Measurements from ENCODE around the gene NARS2. TPM values are rescaled to one million over a fixed set of nuclear protein-coding genes. Genes with fewer than 3 reads are reported as not detected.
"Not testable (repeated sequence)": the region's sequence is repeated elsewhere in the genome, so short reads cannot be mapped to it uniquely, and the experiment has no call there.

NARS2 gene
- total RNA-seq, 1 experiment from 2014 or later = 46.7 TPM

- intact Hi-C loops (cut with micrococcal nuclease; ENCODE audit: unreplicated experiment) = no loop called here
- no peak overlapping the region for H3K4me3 ChIP-seq (ENCODE audit: low read depth, low read length, poor library complexity, severe bottlenecking)
- ChIA-PET POLR2A (ENCODE audit: low non-redundant PET) (no interaction called here), CTCF (no interaction called here)
- H3K27ac ChIP-seq (ENCODE audit: low read depth, low read length, poor library complexity, severe bottlenecking) = no peak overlapping the region
- no peaks in the 10 kb centered on the region for H3K36me3 ChIP-seq (ENCODE audit: insufficient read depth, low read length, poor library complexity, severe bottlenecking)
- no peaks in the 10 kb centered on the region for H3K27me3 ChIP-seq (replicated peaks; ENCODE audit: insufficient read depth, low read depth, low read length, poor library complexity)
- TF ChIP-seq EZH2 (IDR thresholded peaks at IDR 0.05; ENCODE audit: borderline replicate concordance, low read depth, low read length, poor library complexity, severe bottlenecking) = no peak
- TF ChIP-seq CTCF (conservative IDR thresholded peaks at IDR 0.05; ENCODE audit: low read depth, low read length) = no peak
- H3K9me3 ChIP-seq (ENCODE audit: low read depth, low read length, poor library complexity, severe bottlenecking) = no peaks in the 10 kb centered on the region
- BruUV-seq (replicated peaks) = no TSS peak
- no peaks in the 10 kb centered on the region for H3K4me1 ChIP-seq (ENCODE audit: insufficient read depth, low read length, poor library complexity, severe bottlenecking)
- DNase-seq (ENCODE audit: low spot score) = no peak
These were observed 54.4 kb downstream of the NARS2 start for GRCh38 chr11:78520230-78520629.

- Histone ChIP-seq H3K9me3 (ENCODE audit: low read depth, low read length, poor library complexity, severe bottlenecking) (no peaks in the 10 kb centered on the region), H3K27me3 (replicated peaks; ENCODE audit: insufficient read depth, low read depth, low read length, poor library complexity) (no peaks in the 10 kb centered on the region), H3K27ac (ENCODE audit: low read depth, low read length, poor library complexity, severe bottlenecking) (no peak overlapping the region), H3K4me3 (ENCODE audit: low read depth, low read length, poor library complexity, severe bottlenecking) (no peak overlapping the region), H3K4me1 (ENCODE audit: insufficient read depth, low read length, poor library complexity, severe bottlenecking) (no peaks in the 10 kb centered on the region), H3K36me3 (ENCODE audit: insufficient read depth, low read length, poor library complexity, severe bottlenecking) (no peaks in the 10 kb centered on the region)
- TF ChIP-seq CTCF (conservative IDR thresholded peaks at IDR 0.05; ENCODE audit: low read depth, low read length) (no peak), EZH2 (IDR thresholded peaks at IDR 0.05; ENCODE audit: borderline replicate concordance, low read depth, low read length, poor library complexity, severe bottlenecking) (no peak)
- DNase-seq (ENCODE audit: low spot score) = no peak
- ChIA-PET CTCF (interaction anchor here (1.0 kb wide), 1 partner anchor 84 kb away, joined by 3 read pairs; no protein-coding TSS in a partner anchor), POLR2A (ENCODE audit: low non-redundant PET) (no interaction called here)
- BruUV-seq (replicated peaks) = no TSS peak
- intact Hi-C loops (cut with micrococcal nuclease; ENCODE audit: unreplicated experiment) = no loop called here
These were observed 58.4 kb downstream of the NARS2 start for GRCh38 chr11:78516281-78516680.

- no peak overlapping the region for H3K27ac ChIP-seq (ENCODE audit: low read depth, low read length, poor library complexity, severe bottlenecking)
- no peaks in the 10 kb centered on the region for H3K4me1 ChIP-seq (ENCODE audit: insufficient read depth, low read length, poor library complexity, severe bottlenecking)
- H3K27me3 ChIP-seq (replicated peaks; ENCODE audit: insufficient read depth, low read depth, low read length, poor library complexity) = no peaks in the 10 kb centered on the region
- TF ChIP-seq CTCF (conservative IDR thresholded peaks at IDR 0.05; ENCODE audit: low read depth, low read length) (no peak), EZH2 (IDR thresholded peaks at IDR 0.05; ENCODE audit: borderline replicate concordance, low read depth, low read length, poor library complexity, severe bottlenecking) (no peak)
- ChIA-PET POLR2A (ENCODE audit: low non-redundant PET) (no interaction called here), CTCF (no interaction called here)
- H3K4me3 ChIP-seq (ENCODE audit: low read depth, low read length, poor library complexity, severe bottlenecking) = no peak overlapping the region
- intact Hi-C loops (cut with micrococcal nuclease; ENCODE audit: unreplicated experiment) = no loop called here
- no TSS peak for BruUV-seq (replicated peaks)
- H3K9me3 ChIP-seq (ENCODE audit: low read depth, low read length, poor library complexity, severe bottlenecking) = peaks cover 7% of the 10 kb centered on the region
- peaks cover 4% of the 10 kb centered on the region for H3K36me3 ChIP-seq (ENCODE audit: insufficient read depth, low read length, poor library complexity, severe bottlenecking)
- DNase-seq (ENCODE audit: low spot score) = no peak
These were observed 59.7 kb downstream of the NARS2 start for GRCh38 chr11:78514922-78515502.

- BruUV-seq (replicated peaks); H3K27me3 ChIP-seq (replicated peaks; ENCODE audit: insufficient read depth, low read depth, low read length, poor library complexity); CTCF ChIA-PET; intact Hi-C loops (cut with micrococcal nuclease; ENCODE audit: unreplicated experiment); H3K36me3 ChIP-seq (ENCODE audit: insufficient read depth, low read length, poor library complexity, severe bottlenecking); POLR2A ChIA-PET (ENCODE audit: low non-redundant PET); H3K4me1 ChIP-seq (ENCODE audit: insufficient read depth, low read length, poor library complexity, severe bottlenecking); H3K4me3 ChIP-seq (ENCODE audit: low read depth, low read length, poor library complexity, severe bottlenecking); DNase-seq (ENCODE audit: low spot score); H3K27ac ChIP-seq (ENCODE audit: low read depth, low read length, poor library complexity, severe bottlenecking): not testable (repeated sequence)
- peaks cover 11% of the 10 kb centered on the region for H3K9me3 ChIP-seq (ENCODE audit: low read depth, low read length, poor library complexity, severe bottlenecking)
These were observed 61.6 kb downstream of the NARS2 start for GRCh38 chr11:78513085-78513484.
